Keratinocyte (primary cell): ENCODE data around the gene SLC7A5.

Source experiments
- EZH2 ChIP-seq: IDR thresholded peaks from one replicate; pipeline ENCODE4 v1.6.1; 2012; ENCODE audit warnings: inconsistent platforms, mild to moderate bottlenecking, low read length, moderate library complexity
- TF ChIP-seq, protein P1 (sequence below), 3 experiments: IDR thresholded peaks in 1 of 3; conservative IDR thresholded peaks in 1 of 3; optimal IDR thresholded peaks in 1 of 3; 2 replicates in 2 of 3; 3 replicates in 1 of 3; pipeline versions ENCODE3 to v1.5.1; 2011; ENCODE audit warnings: low read length in 3 of 3, mild to moderate bottlenecking in 3 of 3, moderate library complexity in 2 of 3, control low read depth in 1 of 3, inconsistent platforms in 1 of 3; ENCODE audit not compliant: insufficient read depth in 2 of 3; ENCODE audit errors: extremely low read depth in 1 of 3

DNA sequence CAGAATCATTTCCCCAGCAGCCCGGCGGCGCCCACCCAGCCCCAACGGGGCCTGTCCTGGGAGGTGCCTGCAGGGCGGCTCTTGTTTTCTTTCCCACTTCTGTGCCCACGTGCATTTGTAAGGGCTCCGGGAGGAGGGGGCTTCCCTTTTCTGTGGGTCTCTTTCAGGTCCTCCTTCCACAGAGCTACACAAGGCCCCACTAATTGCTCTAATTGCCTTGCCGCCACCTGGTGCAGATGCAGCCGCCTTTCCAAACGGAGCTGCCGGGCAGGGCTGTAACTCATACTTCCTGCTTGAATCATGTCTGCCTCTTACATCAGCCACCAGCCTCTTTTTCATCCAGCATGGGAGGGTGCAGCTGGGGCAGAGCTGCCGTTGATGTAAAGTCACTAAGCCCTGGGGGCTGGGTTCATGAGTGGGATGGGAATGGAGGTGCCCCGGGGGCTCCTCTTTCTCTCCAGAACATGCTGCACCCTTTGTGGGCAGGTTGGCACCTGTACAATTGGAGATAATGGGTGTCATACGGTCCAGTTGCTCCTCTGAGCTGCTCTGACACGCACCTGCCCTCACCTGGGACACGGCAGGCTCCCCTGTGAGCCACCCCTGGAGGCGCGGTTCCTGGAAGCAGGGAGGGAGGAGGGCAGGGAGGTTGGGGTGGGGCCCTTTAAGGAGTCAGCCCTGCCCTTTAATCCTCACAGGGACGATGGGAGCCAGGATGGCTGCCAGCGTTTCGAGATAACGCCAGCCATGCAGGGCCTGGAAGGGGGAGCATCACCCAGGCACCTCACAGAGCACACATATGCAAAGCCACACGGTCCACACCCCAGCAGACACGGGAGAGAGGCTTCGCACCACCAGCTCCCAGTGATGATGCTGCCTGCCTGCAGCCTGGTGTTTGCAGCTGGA lies 62.4 kb downstream of the SLC7A5 start:
- TF ChIP-seq, protein P1, sequence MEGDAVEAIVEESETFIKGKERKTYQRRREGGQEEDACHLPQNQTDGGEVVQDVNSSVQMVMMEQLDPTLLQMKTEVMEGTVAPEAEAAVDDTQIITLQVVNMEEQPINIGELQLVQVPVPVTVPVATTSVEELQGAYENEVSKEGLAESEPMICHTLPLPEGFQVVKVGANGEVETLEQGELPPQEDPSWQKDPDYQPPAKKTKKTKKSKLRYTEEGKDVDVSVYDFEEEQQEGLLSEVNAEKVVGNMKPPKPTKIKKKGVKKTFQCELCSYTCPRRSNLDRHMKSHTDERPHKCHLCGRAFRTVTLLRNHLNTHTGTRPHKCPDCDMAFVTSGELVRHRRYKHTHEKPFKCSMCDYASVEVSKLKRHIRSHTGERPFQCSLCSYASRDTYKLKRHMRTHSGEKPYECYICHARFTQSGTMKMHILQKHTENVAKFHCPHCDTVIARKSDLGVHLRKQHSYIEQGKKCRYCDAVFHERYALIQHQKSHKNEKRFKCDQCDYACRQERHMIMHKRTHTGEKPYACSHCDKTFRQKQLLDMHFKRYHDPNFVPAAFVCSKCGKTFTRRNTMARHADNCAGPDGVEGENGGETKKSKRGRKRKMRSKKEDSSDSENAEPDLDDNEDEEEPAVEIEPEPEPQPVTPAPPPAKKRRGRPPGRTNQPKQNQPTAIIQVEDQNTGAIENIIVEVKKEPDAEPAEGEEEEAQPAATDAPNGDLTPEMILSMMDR (optimal IDR thresholded peaks at IDR 0.05 in 1 of 3, IDR thresholded peaks at IDR 0.05 in 1 of 3, conservative IDR thresholded peaks at IDR 0.05 in 1 of 3; ENCODE audit: extremely low read depth in 1 of 3, insufficient read depth in 2 of 3, low read length in 3 of 3), result peak; percentile 14 to 39 (median 21)
- TF ChIP-seq EZH2, result no peak
